K562 (cell line): ENCODE measurements around the gene EDN2. TPM values are rescaled to one million over a fixed set of nuclear protein-coding genes. Genes with fewer than 3 reads are reported as not detected.

Experiments
- ATAC-seq: fragments of 200-7000 bp; cut with Tn5 transposase; 3 replicates; pipeline ENCODE4 v1.9.1; 2020; ENCODE audit warnings: moderate library complexity
- BruUV-seq: library from RNA; stranded (reverse); fragments of 400-500 nt; replicated peaks from 2 replicates; lab custom pipeline; 2021; lab: Mats Ljungman, UMichigan
- CTCF ChIA-PET: fragments of 300-600 bp; formaldehyde crosslinking; extraction: SDS; loops from one replicate; lab custom pipeline; 2021; ENCODE audit warnings: low intra/inter-chr PET ratio; lab: Yijun Ruan, JAX
- POLR2A ChIA-PET: fragments of 300-600, 350-650 bp; sonication (Branson Sonifier 250); formaldehyde crosslinking; extraction: SDS; loops from one replicate; lab custom pipeline; 2021; ENCODE audit warnings: antibody characterized with exemption, inconsistent platforms; lab: Yijun Ruan, JAX
- DNase-seq, 4 experiments: peaks; one replicate each; pipeline versions ENCODE4 v3.0.0 to v3.0.0-alpha.2; 2011 to 2018; ENCODE audit warnings: low spot score in 3 of 4, mixed read lengths in 3 of 4; ENCODE audit errors: extremely low read depth in 1 of 4
- FAIRE-seq: peaks from 2 replicates; lab custom pipeline; 2011; peaks lifted over from hg19 to GRCh38; lab: Jason Lieb, UNC
- H2AFZ ChIP-seq: 2 replicates; pipeline ENCODE4 v1.6.0; 2011; ENCODE audit warnings: low read depth, low read length, control low read depth, inconsistent platforms
- H3K27ac ChIP-seq: fragments of 200-600 bp; 3 replicates; pipeline ENCODE4 v1.8.0; 2011; ENCODE audit warnings: low read depth, mild to moderate bottlenecking, control low read depth, inconsistent platforms, low read length, moderate library complexity, mixed read lengths; ENCODE audit errors: extremely low read depth
- H3K27me3 ChIP-seq, 2 experiments: fragments of 300-600 bp in 1 of 2; 2 replicates in 1 of 2; 3 replicates in 1 of 2; pipeline versions ENCODE4 v1.6.0 to v1.8.0; 2011; ENCODE audit warnings: inconsistent platforms in 2 of 2, low read length in 2 of 2, mild to moderate bottlenecking in 1 of 2, mixed read lengths in 1 of 2, moderate library complexity in 1 of 2; ENCODE audit not compliant: control insufficient read depth in 2 of 2, insufficient read depth in 2 of 2
- H3K36me3 ChIP-seq: fragments of 300-600 bp; 3 replicates; pipeline ENCODE4 v1.8.0; 2011; ENCODE audit warnings: mild to moderate bottlenecking, low read length, inconsistent platforms; ENCODE audit not compliant: control insufficient read depth, insufficient read depth
- H3K4me1 ChIP-seq, 2 experiments: fragments of 200-600 bp in 1 of 2; replicated peaks in 1 of 2; 2 replicates in 1 of 2; 3 replicates in 1 of 2; pipeline versions ENCODE4 v1.5.1 to v1.8.0; 2011; ENCODE audit warnings: inconsistent platforms in 2 of 2, low read length in 2 of 2, mild to moderate bottlenecking in 1 of 2, mixed read lengths in 1 of 2, moderate library complexity in 1 of 2; ENCODE audit not compliant: control insufficient read depth in 2 of 2, insufficient read depth in 2 of 2
- H3K4me2 ChIP-seq: 2 replicates; pipeline ENCODE4 v1.6.1; 2011; ENCODE audit warnings: low read length, control low read depth, inconsistent platforms, mixed read lengths; ENCODE audit not compliant: insufficient read depth
- H3K4me3 ChIP-seq: fragments of 200-600 bp; sonication (generic), shearing (Covaris generic); 2 replicates; pipeline ENCODE4 v1.5.1; 2016; ENCODE audit warnings: control low read depth, inconsistent platforms
- H3K79me2 ChIP-seq: fragments of 200-600 bp; 3 replicates; pipeline ENCODE4 v1.8.0; 2011; ENCODE audit warnings: low read length, inconsistent platforms; ENCODE audit not compliant: control insufficient read depth, insufficient read depth
- H3K9ac ChIP-seq, 2 experiments: 2 replicates each; pipeline versions ENCODE4 v1.6.0 to v1.6.1; 2011; ENCODE audit warnings: low read depth in 2 of 2, low read length in 2 of 2, control low read depth in 1 of 2, inconsistent platforms in 1 of 2, mild to moderate bottlenecking in 1 of 2, mixed read lengths in 1 of 2; ENCODE audit not compliant: insufficient read depth in 1 of 2
- H3K9me1 ChIP-seq: one replicate; pipeline ENCODE4 v1.6.0; 2011; ENCODE audit warnings: inconsistent platforms, mild to moderate bottlenecking, low read length, moderate library complexity; ENCODE audit not compliant: control insufficient read depth, insufficient read depth
- H3K9me3 ChIP-seq: replicated peaks from 2 replicates; pipeline ENCODE4 v1.5.1; 2011; ENCODE audit warnings: low read depth, low read length, inconsistent platforms; ENCODE audit not compliant: control insufficient read depth, insufficient read depth
- H4K20me1 ChIP-seq: replicated peaks from 2 replicates; pipeline ENCODE4 v1.6.1; 2011; ENCODE audit warnings: low read length, inconsistent platforms, mixed read lengths; ENCODE audit not compliant: control insufficient read depth, insufficient read depth
- CHD4 ChIP-seq: fragments of 200-600 bp; sonication (generic); IDR thresholded peaks from 3 replicates; pipeline ENCODE4 v1.6.1; 2012; ENCODE audit warnings: low read depth, mild to moderate bottlenecking, mixed read lengths, low read length, inconsistent platforms; ENCODE audit not compliant: insufficient read depth, insufficient replicate concordance, poor library complexity, severe bottlenecking
- ELF2 ChIP-seq: fragments of 250-450 bp; sonication (Bioruptor Pico); IDR thresholded peaks from 2 replicates; pipeline ENCODE4 v1.5.0; 2021; ENCODE audit warnings: mild to moderate bottlenecking
- ERF ChIP-seq: fragments of 450-650 bp; formaldehyde crosslinking; IDR thresholded peaks from 2 replicates; pipeline ENCODE4 v1.4.0; 2020; ENCODE audit warnings: mild to moderate bottlenecking, mixed read lengths
- MCM5 ChIP-seq: fragments of 450-650 bp; IDR thresholded peaks from 2 replicates; pipeline ENCODE4 v1.6.1; 2016; ENCODE audit warnings: low read depth
- PHF21A ChIP-seq: fragments of 450-650 bp; IDR thresholded peaks from 2 replicates; pipeline ENCODE4 v1.6.1; 2017; ENCODE audit warnings: low read depth, borderline replicate concordance
- RB1 ChIP-seq: fragments of 450-650 bp; IDR thresholded peaks from 2 replicates; pipeline ENCODE4 v1.6.1; 2017; ENCODE audit warnings: low read depth, mild to moderate bottlenecking
- TEAD1 ChIP-seq, 2 experiments: fragments of 450-650 bp in 1 of 2; sonication (generic) in 1 of 2; formaldehyde crosslinking; IDR thresholded peaks; 2 replicates each; pipeline versions ENCODE4 v1.4.0 to v1.8.0; 2020 to 2022; ENCODE audit warnings: mild to moderate bottlenecking in 2 of 2, missing genetic modification reagents in 1 of 2
- YY1 ChIP-seq, 3 experiments: IDR thresholded peaks; 2 replicates each; pipeline ENCODE4 v1.6.1; 2011; ENCODE audit warnings: low read length in 2 of 3, mild to moderate bottlenecking in 2 of 3, moderate library complexity in 2 of 3, borderline replicate concordance in 1 of 3, control low read depth in 1 of 3, low read depth in 1 of 3; ENCODE audit not compliant: insufficient read depth in 3 of 3, insufficient replicate concordance in 2 of 3, control insufficient read depth in 1 of 3, insufficient read length in 1 of 3; ENCODE audit errors: extremely low read depth in 1 of 3
- ZNF239 ChIP-seq: fragments of 250-450 bp; sonication (Bioruptor Pico); IDR thresholded peaks from 2 replicates; pipeline ENCODE4 v1.4.0; 2020; ENCODE audit warnings: mild to moderate bottlenecking
- ZNF316 ChIP-seq: fragments of 450-650 bp; IDR thresholded peaks from 2 replicates; pipeline ENCODE4 v1.6.1; 2016
- ZNF408 ChIP-seq: fragments of 250-450 bp; sonication (Bioruptor Pico); IDR thresholded peaks from 2 replicates; pipeline ENCODE4 v1.4.0; 2020; ENCODE audit warnings: low read depth, mild to moderate bottlenecking, moderate library complexity
- ZNF785 ChIP-seq: fragments of 250-450 bp; sonication (Bioruptor Pico); IDR thresholded peaks from 2 replicates; pipeline ENCODE4 v1.4.0; 2020; ENCODE audit warnings: mild to moderate bottlenecking
- WGBS: fragments of 100-300 bp; shearing (Covaris generic); methylation state at CpG from one replicate; pipeline ENCODE4 v1.1.6; 2016; ENCODE audit warnings: low coverage, mixed read lengths; ENCODE audit not compliant: insufficient coverage; ENCODE audit errors: missing lambda C conversion rate; 5-methylcytosine and 5-hydroxymethylcytosine counted together
- in situ Hi-C: fragments of 300-500 bp; cut with MboI; formaldehyde crosslinking; loops from 4 replicates; pipeline ENCODE4 v1.15.0; 2018; ENCODE audit warnings: inconsistent platforms, mixed read lengths
- intact Hi-C: fragments of 100-400 bp; cut with micrococcal nuclease; formaldehyde crosslinking; loops from 2 replicates; pipeline ENCODE4 v1.14.2; 2022
- polyA plus RNA-seq, 8 experiments: library from polyadenylated mRNA; depleted of rRNA in 4 of 8; stranded (reverse) in 5 of 8; unstranded in 3 of 8; fragments of >200 nt; fragmentation: Nextera tagmentation in 2 of 8; fragmentation: Illumina TruSeq in 1 of 8; extraction: Ambion mirVana in 2 of 8; extraction: Trizol in 1 of 8; gene quantifications; 2 replicates each; pipeline versions ENCODE4 v1.2.1 to v1.2.3, GENCODE V29; 2011 to 2014; ENCODE audit warnings: inconsistent platforms in 1 of 8, missing spikeins in 1 of 8
- total RNA-seq, 7 experiments: library from RNA; depleted of rRNA in 6 of 7; stranded (reverse); fragments of >200 nt in 6 of 7; fragmentation: Illumina TruSeq in 2 of 7; extraction: Trizol in 2 of 7; gene quantifications; 2 replicates each; pipeline versions ENCODE4 v1.2.1 to v1.2.3, GENCODE V29; 2011 to 2021; ENCODE audit warnings: low replicate concordance in 1 of 7
- TF ChIP-seq, protein P1 (sequence below), 2 experiments: fragments of 450-650 bp in 1 of 2; sonication (generic) in 1 of 2; formaldehyde crosslinking; conservative IDR thresholded peaks; 2 replicates each; pipeline versions ENCODE4 v1.4.0 to v1.8.1; 2020 to 2022; ENCODE audit warnings: mild to moderate bottlenecking in 1 of 2, missing genetic modification reagents in 1 of 2
- TF ChIP-seq, protein P2 (sequence below): fragments of 250-450 bp; sonication (Bioruptor Pico); IDR thresholded peaks from 2 replicates; pipeline ENCODE4 v1.8.0; 2021; ENCODE audit warnings: moderate library complexity, mild to moderate bottlenecking, inconsistent platforms
- TF ChIP-seq, protein P3 (sequence below): fragments of 450-650 bp; formaldehyde crosslinking; IDR thresholded peaks from 2 replicates; pipeline ENCODE4 v1.4.0; 2020; ENCODE audit warnings: mild to moderate bottlenecking, mixed read lengths
- TF ChIP-seq, protein P4 (sequence below): fragments of 450-650 bp; formaldehyde crosslinking; conservative IDR thresholded peaks from 2 replicates; pipeline ENCODE4 v1.4.0; 2022; ENCODE audit warnings: mild to moderate bottlenecking, missing genetic modification characterization
- TF ChIP-seq, protein P5 (sequence below): fragments of 450-650 bp; formaldehyde crosslinking; IDR thresholded peaks from 2 replicates; pipeline ENCODE4 v1.4.0; 2022; ENCODE audit warnings: mild to moderate bottlenecking, moderate library complexity

The EDN2 gene
- total and polyA plus RNA-seq, 9 of the 15 experiments (the other 6 are each of a cell fraction or from before 2014, with no cell fraction given): not detected

DNA sequence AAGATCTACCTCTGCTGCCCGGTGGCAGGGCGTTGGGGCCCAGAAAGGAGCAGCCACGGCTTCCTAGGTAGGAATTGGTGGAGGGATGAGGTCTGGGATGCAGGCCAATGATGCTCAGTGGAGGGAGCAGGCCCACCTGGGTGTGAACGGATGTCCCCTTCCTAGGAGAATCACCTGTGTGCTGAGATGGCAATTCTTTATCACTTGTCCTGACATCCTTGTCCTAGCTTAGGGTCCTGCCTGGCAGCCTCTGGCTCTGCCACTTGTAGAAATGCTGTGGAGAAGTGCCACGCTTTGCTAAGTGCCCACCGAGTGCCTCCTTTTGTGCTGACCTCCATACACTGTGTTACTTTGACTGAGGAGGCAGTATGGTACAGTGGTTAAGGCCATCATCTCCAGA is 12.8 kb downstream of the EDN2 start:
- Histone ChIP-seq H3K9me1 (no peaks in the 10 kb centered on the region), H3K27ac (no peak overlapping the region), H3K9me3 (no peaks in the 10 kb centered on the region), H3K9ac (no peak overlapping the region), H3K79me2 (no peaks in the 10 kb centered on the region), H3K4me3 (no peak overlapping the region), H3K4me1 (no peaks in the 10 kb centered on the region), H3K36me3 (no peaks in the 10 kb centered on the region), H3K4me2 (no peak overlapping the region), H3K27me3 (peaks cover 43 to 76% of the 10 kb centered on the region in 2 experiments), H2AFZ (no peak overlapping the region), H4K20me1 (peaks cover 11% of the 10 kb centered on the region; the same call in 1 of the 2 replicates)
- POLR2A ChIA-PET: interaction anchor here (1.3 to 2.0 kb wide), 3 partner anchors 10 to 22 kb away, joined by 5 to 8 read pairs (median 5); no protein-coding TSS in a partner anchor
- CTCF ChIA-PET: no interaction called here
- ATAC-seq: no peak
- no peak for FAIRE-seq
- in situ Hi-C loops: no loop called here
- intact Hi-C loops: no loop called here
- under 1% methylated on average over 6 of the region's 6 CpGs for WGBS
- DNase-seq: no peak
- no TSS peak for BruUV-seq
- TF ChIP-seq ERF (CRISPR knock-in tag) (no peak), ZNF785 (CRISPR knock-in tag) (no peak), ZNF239 (CRISPR knock-in tag) (no peak), YY1 (IDR thresholded peaks at IDR 0.05; ENCODE audit: borderline replicate concordance in 1 of 3, control insufficient read depth in 1 of 3, extremely low read depth in 1 of 3, insufficient read depth in 3 of 3, insufficient read length in 1 of 3, insufficient replicate concordance in 2 of 3, low read depth in 1 of 3, low read length in 2 of 3) (no peak), ZNF408 (CRISPR knock-in tag) (no peak), ZNF316 (no peak), RB1 (no peak), TEAD1 (CRISPR knock-in tag; IDR thresholded peaks at IDR 0.05) (no peak), PHF21A (no peak), ELF2 (CRISPR knock-in tag) (no peak), MCM5 (no peak), CHD4 (no peak)
- TF ChIP-seq, protein P1, sequence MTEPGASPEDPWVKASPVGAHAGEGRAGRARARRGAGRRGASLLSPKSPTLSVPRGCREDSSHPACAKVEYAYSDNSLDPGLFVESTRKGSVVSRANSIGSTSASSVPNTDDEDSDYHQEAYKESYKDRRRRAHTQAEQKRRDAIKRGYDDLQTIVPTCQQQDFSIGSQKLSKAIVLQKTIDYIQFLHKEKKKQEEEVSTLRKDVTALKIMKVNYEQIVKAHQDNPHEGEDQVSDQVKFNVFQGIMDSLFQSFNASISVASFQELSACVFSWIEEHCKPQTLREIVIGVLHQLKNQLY (CRISPR knock-in tag; conservative IDR thresholded peaks at IDR 0.05): no peak
- TF ChIP-seq, protein P2, sequence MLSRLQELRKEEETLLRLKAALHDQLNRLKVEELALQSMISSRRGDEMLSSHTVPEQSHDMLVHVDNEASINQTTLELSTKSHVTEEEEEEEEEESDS (CRISPR knock-in tag): no peak
- TF ChIP-seq, protein P3, sequence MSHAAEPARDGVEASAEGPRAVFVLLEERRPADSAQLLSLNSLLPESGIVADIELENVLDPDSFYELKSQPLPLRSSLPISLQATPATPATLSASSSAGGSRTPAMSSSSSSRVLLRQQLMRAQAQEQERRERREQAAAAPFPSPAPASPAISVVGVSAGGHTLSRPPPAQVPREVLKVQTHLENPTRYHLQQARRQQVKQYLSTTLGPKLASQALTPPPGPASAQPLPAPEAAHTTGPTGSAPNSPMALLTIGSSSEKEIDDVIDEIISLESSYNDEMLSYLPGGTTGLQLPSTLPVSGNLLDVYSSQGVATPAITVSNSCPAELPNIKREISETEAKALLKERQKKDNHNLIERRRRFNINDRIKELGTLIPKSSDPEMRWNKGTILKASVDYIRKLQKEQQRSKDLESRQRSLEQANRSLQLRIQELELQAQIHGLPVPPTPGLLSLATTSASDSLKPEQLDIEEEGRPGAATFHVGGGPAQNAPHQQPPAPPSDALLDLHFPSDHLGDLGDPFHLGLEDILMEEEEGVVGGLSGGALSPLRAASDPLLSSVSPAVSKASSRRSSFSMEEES (CRISPR knock-in tag): no peak
- TF ChIP-seq, protein P4, sequence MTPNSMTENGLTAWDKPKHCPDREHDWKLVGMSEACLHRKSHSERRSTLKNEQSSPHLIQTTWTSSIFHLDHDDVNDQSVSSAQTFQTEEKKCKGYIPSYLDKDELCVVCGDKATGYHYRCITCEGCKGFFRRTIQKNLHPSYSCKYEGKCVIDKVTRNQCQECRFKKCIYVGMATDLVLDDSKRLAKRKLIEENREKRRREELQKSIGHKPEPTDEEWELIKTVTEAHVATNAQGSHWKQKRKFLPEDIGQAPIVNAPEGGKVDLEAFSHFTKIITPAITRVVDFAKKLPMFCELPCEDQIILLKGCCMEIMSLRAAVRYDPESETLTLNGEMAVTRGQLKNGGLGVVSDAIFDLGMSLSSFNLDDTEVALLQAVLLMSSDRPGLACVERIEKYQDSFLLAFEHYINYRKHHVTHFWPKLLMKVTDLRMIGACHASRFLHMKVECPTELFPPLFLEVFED (CRISPR knock-in tag): no peak
- TF ChIP-seq, protein P5, sequence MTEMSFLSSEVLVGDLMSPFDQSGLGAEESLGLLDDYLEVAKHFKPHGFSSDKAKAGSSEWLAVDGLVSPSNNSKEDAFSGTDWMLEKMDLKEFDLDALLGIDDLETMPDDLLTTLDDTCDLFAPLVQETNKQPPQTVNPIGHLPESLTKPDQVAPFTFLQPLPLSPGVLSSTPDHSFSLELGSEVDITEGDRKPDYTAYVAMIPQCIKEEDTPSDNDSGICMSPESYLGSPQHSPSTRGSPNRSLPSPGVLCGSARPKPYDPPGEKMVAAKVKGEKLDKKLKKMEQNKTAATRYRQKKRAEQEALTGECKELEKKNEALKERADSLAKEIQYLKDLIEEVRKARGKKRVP (CRISPR knock-in tag): no peak
